Fibroblast of mammary gland (primary cell): ENCODE measurements around the gene ZNF398.

Source experiments
- DNase-seq: peaks from one replicate; pipeline ENCODE4 v3.0.0-alpha.2; 2010; ENCODE audit warnings: low read depth
- H3K4me3 ChIP-seq: 2 replicates; pipeline ENCODE4 v1.5.1; 2011; ENCODE audit warnings: low read depth, mild to moderate bottlenecking, low read length, moderate library complexity; ENCODE audit not compliant: control insufficient read depth
- CTCF ChIP-seq: conservative IDR thresholded peaks from 2 replicates; pipeline ENCODE4 v1.5.1; 2011; ENCODE audit warnings: low read depth, low read length, inconsistent platforms; ENCODE audit not compliant: control insufficient read depth, insufficient read depth

ZNF398 gene

GRCh38 chr7:149216402-149216801 lies 69.1 kb downstream of the ZNF398 start:
- no peak overlapping the region for H3K4me3 ChIP-seq
- no peak for DNase-seq
- TF ChIP-seq CTCF = no peak

GRCh38 chr7:149217570-149217969 lies 70.3 kb downstream of the ZNF398 start:
- no peak for DNase-seq
- TF ChIP-seq CTCF = no peak
- H3K4me3 ChIP-seq = no peak overlapping the region

GRCh38 chr7:149218469-149219420 lies 71.5 kb downstream of the ZNF398 start:
- no peak overlapping the region for H3K4me3 ChIP-seq
- no peak for DNase-seq
- no peak for TF ChIP-seq CTCF

GRCh38 chr7:149220534-149220933 lies 73.3 kb downstream of the ZNF398 start:
- TF ChIP-seq CTCF = no peak
- no peak overlapping the region for H3K4me3 ChIP-seq
- DNase-seq = peak; percentile 65

GRCh38 chr7:149223176-149223575 lies 75.9 kb downstream of the ZNF398 start:
- DNase-seq = no peak
- no peak overlapping the region for H3K4me3 ChIP-seq
- TF ChIP-seq CTCF = no peak

- DNase-seq = no peak
- H3K4me3 ChIP-seq = no peak overlapping the region
- TF ChIP-seq CTCF = no peak
These were observed 76.5 kb downstream of the ZNF398 start for GRCh38 chr7:149223761-149224160.
